Ovary (tissue), 1 donor: Measurements from ENCODE around the gene ALPK3.

Source experiments
- EP300 ChIP-seq: sonication (generic); formaldehyde crosslinking; IDR thresholded peaks from one replicate; pipeline ENCODE4 v1.6.1; 2017; ENCODE audit warnings: antibody characterized with exemption
- POLR2A ChIP-seq: fragments of 450-650 bp; IDR thresholded peaks from one replicate; pipeline ENCODE4 v1.6.1; 2017; ENCODE audit warnings: antibody characterized with exemption, mild to moderate bottlenecking, moderate library complexity

DNA sequence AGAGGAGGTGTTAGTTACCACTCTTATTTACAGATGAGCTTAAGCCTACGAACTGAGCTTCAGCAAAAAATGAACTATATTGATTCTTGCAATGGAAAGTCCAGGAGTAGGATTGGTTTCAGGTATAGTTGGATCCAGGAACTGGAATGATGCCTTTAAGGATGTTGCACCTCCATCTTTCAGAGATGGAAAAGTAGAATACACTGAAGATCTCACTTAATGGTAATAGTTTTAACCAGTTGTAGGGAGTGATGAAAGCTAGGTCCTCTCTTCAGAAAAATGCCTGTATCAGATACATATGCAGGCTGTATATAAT lies 69.8 kb downstream of the ALPK3 start:
- TF ChIP-seq EP300 (no peak), POLR2A (no peak)
